Frontal cortex (tissue), 4 donors: ENCODE results near the gene B3GNT7. TPM values are rescaled to one million over a fixed set of nuclear protein-coding genes. Genes with fewer than 3 reads are reported as not detected.
"Not testable (repeated sequence)": the region's sequence is repeated elsewhere in the genome, so short reads cannot be mapped to it uniquely, and the experiment has no call there.

ENCODE experiments used
- DNase-seq, 2 donors: peaks; one replicate each; pipeline ENCODE4 v3.0.0; 2012; ENCODE audit warnings: low spot score in 2 of 2
- FAIRE-seq: peaks from 2 replicates; lab custom pipeline; 2012; peaks lifted over from hg19 to GRCh38; lab: Jason Lieb, UNC
- total RNA-seq: library from RNA; depleted of rRNA; stranded (reverse); fragments of >200 nt; gene quantifications from one replicate; pipeline ENCODE4 v1.2.3, GENCODE V29; 2014
- donor health status: control.
- donor health status: control.
- donor health status: control.

Gene B3GNT7
- total RNA-seq, 1 donor from 2014 or later: 0.82 TPM

- FAIRE-seq (no peak), DNase-seq (no peak)
These were observed 31.4 kb upstream of the B3GNT7 start for GRCh38 chr2:231364061-231364460.

- DNase-seq (peak; percentile 68 to 70), FAIRE-seq (no peak)
These were observed 30.3 kb upstream of the B3GNT7 start for GRCh38 chr2:231364961-231365810.

GRCh38 chr2:231367178-231367577 is 28.3 kb upstream of the B3GNT7 start:
- FAIRE-seq: no peak
- no peak for DNase-seq

GRCh38 chr2:231369580-231370428 is 25.7 kb upstream of the B3GNT7 start:
- no peak for FAIRE-seq
- DNase-seq: no peak

GRCh38 chr2:231370429-231370748 is 25.1 kb upstream of the B3GNT7 start:
- DNase-seq: no peak
- FAIRE-seq: no peak

GRCh38 chr2:231370749-231371429 is 24.6 kb upstream of the B3GNT7 start:
- DNase-seq: no peak
- FAIRE-seq: no peak

- peak in 1 of 2 donors; percentile 49 for DNase-seq
- FAIRE-seq: no peak
These were observed 24.0 kb upstream of the B3GNT7 start for GRCh38 chr2:231371430-231372054.

GRCh38 chr2:231372326-231372725 is 23.2 kb upstream of the B3GNT7 start:
- DNase-seq (no peak), FAIRE-seq (no peak)

GRCh38 chr2:231373184-231373583 is 22.3 kb upstream of the B3GNT7 start:
- FAIRE-seq: no peak

GRCh38 chr2:231373786-231374349 is 21.6 kb upstream of the B3GNT7 start:
- DNase-seq (no peak), FAIRE-seq (no peak)

More at GRCh38 chr2:231373184-231373583, 22.3 kb upstream of the B3GNT7 start:
- DNase-seq: no peak

GRCh38 chr2:231374771-231375170 is 20.7 kb upstream of the B3GNT7 start:
- DNase-seq: no peak
- FAIRE-seq: no peak

- DNase-seq, FAIRE-seq: not testable (repeated sequence)
These were observed 19.4 kb upstream of the B3GNT7 start for GRCh38 chr2:231375994-231376615.

GRCh38 chr2:231376857-231377256 is 18.7 kb upstream of the B3GNT7 start:
- DNase-seq (no peak), FAIRE-seq (no peak)

GRCh38 chr2:231378026-231378722 is 17.3 kb upstream of the B3GNT7 start:
- FAIRE-seq (no peak), DNase-seq (no peak)

- DNase-seq: no peak
- FAIRE-seq: no peak
These were observed 16.0 kb upstream of the B3GNT7 start for GRCh38 chr2:231379266-231380215.

- FAIRE-seq: no peak
These were observed 15.2 kb upstream of the B3GNT7 start for GRCh38 chr2:231380307-231380706.

GRCh38 chr2:231380991-231381847 is 14.3 kb upstream of the B3GNT7 start:
- no peak for DNase-seq
- FAIRE-seq: no peak

More at GRCh38 chr2:231380307-231380706, 15.2 kb upstream of the B3GNT7 start:
- DNase-seq: no peak
